ENCODE data around the gene FBLN1.

Gene FBLN1

DNA sequence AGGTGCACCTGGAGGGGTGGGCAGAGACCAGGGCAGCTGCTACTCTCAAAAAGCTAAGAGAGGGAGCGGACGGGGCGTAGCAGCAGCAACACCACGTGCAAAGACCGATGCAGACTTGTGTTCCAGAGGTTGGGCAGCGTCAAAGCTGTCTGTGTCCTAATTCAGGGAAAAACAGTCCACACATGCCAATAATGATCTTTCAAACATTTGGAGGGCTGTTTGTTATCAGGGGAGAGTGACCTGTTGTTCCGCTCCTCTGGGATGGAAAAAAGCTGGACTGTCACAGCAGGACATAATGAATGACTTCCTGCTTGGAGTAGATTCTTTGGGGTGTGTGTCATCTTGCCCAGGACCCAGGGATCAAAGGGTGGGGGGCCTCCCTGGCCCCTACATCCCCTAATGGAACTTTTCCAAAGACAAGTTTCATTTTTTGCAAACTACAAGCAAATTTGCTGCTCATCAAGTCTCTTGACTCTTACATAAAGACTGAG is 6.2 kb upstream of the FBLN1 start:
- no peaks in the 10 kb centered on the region for H3K9me3 ChIP-seq (ENCODE audit: control insufficient read depth, low read length)
- H3K14ac ChIP-seq (ENCODE audit: low read length in 2 of 2): no peak overlapping the region
- peaks cover 13% of the 10 kb centered on the region for H3K4me1 ChIP-seq (ENCODE audit: control insufficient read depth, insufficient read depth, low read depth, low read length)
- no peaks in the 10 kb centered on the region for H3K79me1 ChIP-seq (replicated peaks; ENCODE audit: low read length, poor library complexity, severe bottlenecking)
- H3K27ac ChIP-seq (ENCODE audit: low read length, poor library complexity, severe bottlenecking): no peak overlapping the region
- H3K4me2 ChIP-seq (ENCODE audit: low read length, poor library complexity, severe bottlenecking): no peak overlapping the region
- no peak overlapping the region for H2AFZ ChIP-seq (ENCODE audit: low read depth, low read length)
- H3K18ac ChIP-seq (ENCODE audit: low read depth in 1 of 2, low read length in 2 of 2): peak overlapping the region; percentile 40 to 41
- peak; percentile 53 for DNase-seq
- H3K36me3 ChIP-seq (ENCODE audit: control insufficient read depth in 1 of 2, insufficient read depth in 2 of 2, low read depth in 1 of 2, low read length in 2 of 2): no peaks in the 10 kb centered on the region
- H3K4me3 ChIP-seq (ENCODE audit: insufficient read depth in 1 of 2, low read depth in 1 of 2, low read length in 2 of 2): no peak overlapping the region
- no peak overlapping the region for H2AK5ac ChIP-seq (ENCODE audit: low read length, severe bottlenecking)
- no peaks in the 10 kb centered on the region for H3K27me3 ChIP-seq (ENCODE audit: control insufficient read depth in 1 of 2, insufficient read depth in 1 of 2, low read length in 2 of 2)
- 16% methylated on average over 7 of the region's 7 CpGs for WGBS
- no peak overlapping the region for H3K4ac ChIP-seq (ENCODE audit: low read depth in 1 of 2, low read length in 2 of 2)
- H3K23ac ChIP-seq (ENCODE audit: low read length in 2 of 2): no peak overlapping the region
- H2BK12ac ChIP-seq (ENCODE audit: low read length in 2 of 2): peak overlapping the region in 1 of 2 experiments; percentile 70
- H4K91ac ChIP-seq (ENCODE audit: low read length): peak overlapping the region; percentile 66
- no peak overlapping the region for H4K8ac ChIP-seq (ENCODE audit: low read length)
- H2BK5ac ChIP-seq (ENCODE audit: low read depth, low read length, poor library complexity, severe bottlenecking): no peak overlapping the region
- H3K9ac ChIP-seq (ENCODE audit: low read length): peak overlapping the region; percentile 71
- no peak overlapping the region for H2BK120ac ChIP-seq (ENCODE audit: low read depth, low read length)
- no peak overlapping the region for H2BK15ac ChIP-seq (ENCODE audit: low read depth, poor library complexity, severe bottlenecking)

DNA sequence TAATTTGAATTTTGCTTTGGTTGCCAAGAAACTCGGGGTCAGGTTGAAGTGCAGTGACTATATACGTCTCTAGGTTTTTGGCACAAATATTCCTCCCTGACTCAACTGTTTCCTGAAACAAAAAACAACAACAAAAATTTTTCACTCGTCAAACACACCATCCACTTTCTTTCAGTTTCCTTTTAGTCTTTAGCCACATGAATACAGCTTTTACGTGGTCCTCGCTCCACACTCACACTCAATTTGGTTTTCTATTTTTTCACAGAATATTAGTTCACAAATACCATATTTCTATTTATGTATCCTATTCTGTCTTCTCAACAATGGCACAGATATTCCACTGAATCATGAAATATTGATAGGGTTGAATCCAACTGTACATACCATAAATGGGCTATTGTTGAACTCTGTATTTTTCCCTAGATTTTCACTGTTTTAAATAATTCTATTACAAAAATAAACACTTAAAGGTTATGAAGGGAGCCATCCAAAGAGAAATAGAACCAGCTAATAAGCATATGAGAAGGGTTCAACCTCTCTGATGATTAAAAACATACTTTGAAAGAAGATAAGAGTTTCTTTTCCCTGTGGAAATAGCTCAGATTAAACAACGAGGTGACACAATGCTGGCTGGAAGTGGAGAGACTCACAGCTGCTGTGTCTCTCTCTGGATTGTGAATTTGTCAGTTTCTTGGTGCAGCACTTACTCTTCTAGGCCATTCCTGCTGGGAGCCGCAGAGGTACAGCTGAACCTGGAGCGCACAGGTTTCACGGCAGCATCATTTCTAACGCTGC is 5.1 kb upstream of the FBLN1 start:
- Histone ChIP-seq H3K9me3 (ENCODE audit: control insufficient read depth, low read length) (no peaks in the 10 kb centered on the region), H4K8ac (ENCODE audit: low read length) (peak overlapping the region; percentile 39), H2BK5ac (ENCODE audit: low read depth, low read length, poor library complexity, severe bottlenecking) (no peak overlapping the region), H3K14ac (ENCODE audit: low read length in 2 of 2) (no peak overlapping the region), H3K18ac (ENCODE audit: low read depth in 1 of 2, low read length in 2 of 2) (peak overlapping the region in 1 of 2 experiments; percentile 35), H3K4ac (ENCODE audit: low read depth in 1 of 2, low read length in 2 of 2) (no peak overlapping the region), H3K27me3 (ENCODE audit: control insufficient read depth in 1 of 2, insufficient read depth in 1 of 2, low read length in 2 of 2) (no peaks in the 10 kb centered on the region), H3K4me1 (ENCODE audit: control insufficient read depth, insufficient read depth, low read depth, low read length) (peaks cover 20% of the 10 kb centered on the region), H2BK12ac (ENCODE audit: low read length in 2 of 2) (peak overlapping the region; percentile 24 to 51), H3K27ac (ENCODE audit: low read length, poor library complexity, severe bottlenecking) (no peak overlapping the region), H2AFZ (ENCODE audit: low read depth, low read length) (no peak overlapping the region), H3K23ac (ENCODE audit: low read length in 2 of 2) (no peak overlapping the region), H4K91ac (ENCODE audit: low read length) (no peak overlapping the region), H3K4me3 (ENCODE audit: insufficient read depth in 1 of 2, low read depth in 1 of 2, low read length in 2 of 2) (peak overlapping the region in 1 of 2 experiments; percentile 59), H3K79me1 (replicated peaks; ENCODE audit: low read length, poor library complexity, severe bottlenecking) (no peaks in the 10 kb centered on the region), H2BK15ac (ENCODE audit: low read depth, poor library complexity, severe bottlenecking) (no peak overlapping the region), H3K4me2 (ENCODE audit: low read length, poor library complexity, severe bottlenecking) (no peak overlapping the region), H3K36me3 (ENCODE audit: control insufficient read depth in 1 of 2, insufficient read depth in 2 of 2, low read depth in 1 of 2, low read length in 2 of 2) (no peaks in the 10 kb centered on the region), H2AK5ac (ENCODE audit: low read length, severe bottlenecking) (no peak overlapping the region), H3K9ac (ENCODE audit: low read length) (peak overlapping the region; percentile 71), H2BK120ac (ENCODE audit: low read depth, low read length) (no peak overlapping the region)
- WGBS: 69% methylated on average over 10 of the region's 10 CpGs
- DNase-seq: no peak

DNA sequence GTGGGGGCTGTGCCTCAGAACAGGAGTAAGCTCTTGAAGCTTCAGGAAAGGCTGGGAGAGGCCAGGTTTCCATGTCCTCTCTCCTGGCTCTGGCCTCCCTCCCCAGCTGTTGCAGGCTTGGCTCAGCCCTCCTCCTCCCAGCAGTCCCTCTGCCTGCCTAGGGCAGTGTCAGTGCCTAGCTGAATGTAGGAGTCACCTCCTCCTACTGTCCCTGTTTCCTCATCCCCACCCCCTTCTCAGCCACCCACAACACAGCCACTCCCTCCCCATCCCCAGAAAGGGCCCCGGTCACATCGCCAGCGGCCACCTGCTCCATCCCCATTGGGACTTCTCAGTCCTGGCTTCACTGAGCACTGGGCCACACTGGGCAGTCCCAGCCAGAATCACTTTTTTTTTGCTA is 2.9 kb upstream of the FBLN1 start:
- H2AFZ ChIP-seq (ENCODE audit: low read depth, low read length): no peak overlapping the region
- no peaks in the 10 kb centered on the region for H3K36me3 ChIP-seq (ENCODE audit: control insufficient read depth in 1 of 2, insufficient read depth in 2 of 2, low read depth in 1 of 2, low read length in 2 of 2)
- H3K9me3 ChIP-seq (ENCODE audit: control insufficient read depth, low read length): no peaks in the 10 kb centered on the region
- H2BK15ac ChIP-seq (ENCODE audit: low read depth, poor library complexity, severe bottlenecking): peak overlapping the region; percentile 82
- no peak for DNase-seq
- H3K23ac ChIP-seq (ENCODE audit: low read length in 2 of 2): no peak overlapping the region
- no peaks in the 10 kb centered on the region for H3K27me3 ChIP-seq (ENCODE audit: control insufficient read depth in 1 of 2, insufficient read depth in 1 of 2, low read length in 2 of 2)
- peak overlapping the region in 1 of 2 experiments; percentile 19 for H3K14ac ChIP-seq (ENCODE audit: low read length in 2 of 2)
- peak overlapping the region; percentile 29 for H4K8ac ChIP-seq (ENCODE audit: low read length)
- peak overlapping the region; percentile 6 to 13 for H3K18ac ChIP-seq (ENCODE audit: low read depth in 1 of 2, low read length in 2 of 2)
- H3K4me1 ChIP-seq (ENCODE audit: control insufficient read depth, insufficient read depth, low read depth, low read length): peaks cover 24% of the 10 kb centered on the region
- H2AK5ac ChIP-seq (ENCODE audit: low read length, severe bottlenecking): no peak overlapping the region
- H2BK120ac ChIP-seq (ENCODE audit: low read depth, low read length): peak overlapping the region; percentile 27
- no peak overlapping the region for H3K4me2 ChIP-seq (ENCODE audit: low read length, poor library complexity, severe bottlenecking)
- H3K79me1 ChIP-seq (replicated peaks; ENCODE audit: low read length, poor library complexity, severe bottlenecking): no peaks in the 10 kb centered on the region
- no peak overlapping the region for H3K9ac ChIP-seq (ENCODE audit: low read length)
- H4K91ac ChIP-seq (ENCODE audit: low read length): peak overlapping the region; percentile 88
- H3K4me3 ChIP-seq (ENCODE audit: insufficient read depth in 1 of 2, low read depth in 1 of 2, low read length in 2 of 2): no peak overlapping the region
- no peak overlapping the region for H2BK5ac ChIP-seq (ENCODE audit: low read depth, low read length, poor library complexity, severe bottlenecking)
- no peak overlapping the region for H3K27ac ChIP-seq (ENCODE audit: low read length, poor library complexity, severe bottlenecking)
- peak overlapping the region; percentile 8 to 78 for H2BK12ac ChIP-seq (ENCODE audit: low read length in 2 of 2)
- H3K4ac ChIP-seq (ENCODE audit: low read depth in 1 of 2, low read length in 2 of 2): peak overlapping the region in 1 of 2 experiments; percentile 47
- WGBS: 89% methylated on average over 3 of the region's 3 CpGs

DNA sequence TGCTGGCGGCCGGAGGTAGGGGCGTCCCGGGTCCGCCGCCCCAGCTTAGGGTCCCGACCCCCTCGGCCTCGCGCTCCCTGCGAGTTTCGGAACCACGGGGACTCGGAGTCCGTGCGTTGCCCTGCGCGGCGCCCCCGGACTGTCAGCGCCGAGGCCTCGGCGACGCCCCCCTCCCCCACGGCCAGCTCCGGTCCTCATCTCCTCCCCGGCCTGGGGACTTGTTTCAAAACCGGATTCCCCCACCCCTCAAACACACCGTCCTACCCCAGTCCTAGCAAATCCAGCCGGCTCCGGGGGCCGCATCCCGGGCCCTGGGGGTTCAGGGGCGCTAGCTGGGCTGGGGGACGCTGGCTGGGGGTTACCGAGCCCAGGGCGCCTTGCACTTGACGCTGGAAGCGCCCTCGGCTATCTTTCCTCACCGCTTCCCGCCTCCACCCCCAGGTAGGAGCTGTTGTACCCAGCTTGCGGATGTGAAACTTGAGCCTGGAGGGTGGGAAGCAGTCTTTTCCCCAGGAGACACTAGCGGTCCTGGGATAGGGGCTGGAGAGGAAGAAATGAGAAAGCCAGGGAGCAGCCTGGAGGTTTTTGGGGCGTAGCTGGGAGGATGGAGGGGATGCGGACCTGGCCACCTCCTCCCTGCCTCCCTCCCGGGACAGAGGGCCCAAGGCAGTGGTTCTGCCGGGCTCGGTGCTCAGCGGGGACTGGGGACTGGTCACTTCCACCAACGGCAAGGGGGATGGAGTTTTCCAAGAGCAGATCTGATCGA is 550 bp downstream of the FBLN1 start:
- Histone ChIP-seq H3K14ac (ENCODE audit: low read length in 2 of 2) (peak overlapping the region in 1 of 2 experiments; percentile 87), H2AFZ (ENCODE audit: low read depth, low read length) (no peak overlapping the region), H3K18ac (ENCODE audit: low read depth in 1 of 2, low read length in 2 of 2) (peak overlapping the region; percentile 63 to 91), H3K4ac (ENCODE audit: low read depth in 1 of 2, low read length in 2 of 2) (peak overlapping the region; percentile 92 to 96), H3K36me3 (ENCODE audit: control insufficient read depth in 1 of 2, insufficient read depth in 2 of 2, low read depth in 1 of 2, low read length in 2 of 2) (peaks cover 0 to 15% of the 10 kb centered on the region in 2 experiments), H3K23ac (ENCODE audit: low read length in 2 of 2) (peak overlapping the region; percentile 74 to 75), H2AK5ac (ENCODE audit: low read length, severe bottlenecking) (peak overlapping the region; percentile 0), H3K4me1 (ENCODE audit: control insufficient read depth, insufficient read depth, low read depth, low read length) (peaks cover 38% of the 10 kb centered on the region), H3K4me3 (ENCODE audit: insufficient read depth in 1 of 2, low read depth in 1 of 2, low read length in 2 of 2) (peak overlapping the region; percentile 86 to 96), H3K9me3 (ENCODE audit: control insufficient read depth, low read length) (no peaks in the 10 kb centered on the region), H3K27ac (ENCODE audit: low read length, poor library complexity, severe bottlenecking) (peak overlapping the region; percentile 86), H3K9ac (ENCODE audit: low read length) (peak overlapping the region; percentile 90), H4K8ac (ENCODE audit: low read length) (peak overlapping the region; percentile 73), H3K27me3 (ENCODE audit: control insufficient read depth in 1 of 2, insufficient read depth in 1 of 2, low read length in 2 of 2) (no peaks in the 10 kb centered on the region), H2BK5ac (ENCODE audit: low read depth, low read length, poor library complexity, severe bottlenecking) (peak overlapping the region; percentile 77), H2BK120ac (ENCODE audit: low read depth, low read length) (peak overlapping the region; percentile 96), H3K4me2 (ENCODE audit: low read length, poor library complexity, severe bottlenecking) (peak overlapping the region; percentile 89), H3K79me1 (replicated peaks; ENCODE audit: low read length, poor library complexity, severe bottlenecking) (no peaks in the 10 kb centered on the region), H2BK15ac (ENCODE audit: low read depth, poor library complexity, severe bottlenecking) (peak overlapping the region; percentile 68), H4K91ac (ENCODE audit: low read length) (peak overlapping the region; percentile 93), H2BK12ac (ENCODE audit: low read length in 2 of 2) (peak overlapping the region; percentile 75 to 76)
- WGBS: under 1% methylated on average over 44 of the region's 53 CpGs
- DNase-seq: peak; percentile 45

Measured in mesenchymal stem cell (in vitro differentiated cells and primary cell).